Upper lobe of left lung (tissue), 4 donors: ENCODE data around the gene OXNAD1.

ENCODE experiments used
- EP300 ChIP-seq, 4 donors: sonication (generic); formaldehyde crosslinking; IDR thresholded peaks; one replicate each; pipeline ENCODE4 v1.5.1; 2017; ENCODE audit warnings: antibody characterized with exemption in 4 of 4, control low read depth in 2 of 4
- POLR2A ChIP-seq, 4 donors: fragments of 450-650 bp; IDR thresholded peaks; one replicate each; pipeline ENCODE4 v1.5.1; 2016 to 2017; ENCODE audit warnings: antibody characterized with exemption in 4 of 4, mild to moderate bottlenecking in 2 of 4
- POLR2AphosphoS5 ChIP-seq, 2 donors: sonication (generic); formaldehyde crosslinking; IDR thresholded peaks; one replicate each; pipeline ENCODE4 v1.5.1; 2017; ENCODE audit warnings: antibody characterized with exemption in 2 of 2
- TF ChIP-seq, protein P1 (sequence below), 6 experiments: fragments of 450-650 bp in 4 of 6; fragments of 200-600 bp in 2 of 6; sonication (generic) in 2 of 6; IDR thresholded peaks; one replicate each; pipeline ENCODE4 v1.5.1; 2016 to 2019; ENCODE audit warnings: antibody characterized with exemption in 6 of 6

DNA sequence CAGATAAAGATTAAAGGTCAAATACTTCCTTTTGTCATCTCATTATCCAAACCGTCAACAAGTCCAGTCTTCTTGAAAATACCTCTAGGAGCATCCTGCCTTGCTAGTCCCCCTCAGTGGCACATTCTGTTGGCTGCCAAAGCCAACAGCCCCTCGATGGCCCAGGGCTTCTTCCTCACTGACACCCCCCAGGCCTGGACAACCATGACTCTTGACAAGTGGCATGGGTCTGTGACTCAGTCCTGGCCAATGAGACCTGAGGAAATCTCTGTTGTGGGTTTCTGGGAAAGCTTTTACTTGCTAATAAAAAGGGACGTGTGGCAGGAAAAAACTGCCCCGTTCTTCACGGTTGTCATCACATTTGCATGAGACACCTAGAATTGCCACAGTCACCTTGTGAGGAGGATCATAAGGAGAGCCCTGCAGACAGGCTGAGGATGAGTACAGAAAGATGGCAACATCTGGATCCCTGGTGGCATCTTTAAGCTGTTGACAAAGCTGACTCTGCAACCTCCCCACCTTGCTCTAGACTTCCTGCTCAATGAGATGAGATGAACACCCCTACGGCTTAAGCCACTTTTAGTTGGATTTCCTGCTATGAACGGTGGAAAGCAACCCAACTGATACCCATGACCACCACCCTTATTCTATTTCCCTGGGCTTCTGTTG is 81.5 kb downstream of the OXNAD1 start:
- TF ChIP-seq POLR2AphosphoS5 (IDR thresholded peaks at IDR 0.05): no peak
- TF ChIP-seq, protein P1, sequence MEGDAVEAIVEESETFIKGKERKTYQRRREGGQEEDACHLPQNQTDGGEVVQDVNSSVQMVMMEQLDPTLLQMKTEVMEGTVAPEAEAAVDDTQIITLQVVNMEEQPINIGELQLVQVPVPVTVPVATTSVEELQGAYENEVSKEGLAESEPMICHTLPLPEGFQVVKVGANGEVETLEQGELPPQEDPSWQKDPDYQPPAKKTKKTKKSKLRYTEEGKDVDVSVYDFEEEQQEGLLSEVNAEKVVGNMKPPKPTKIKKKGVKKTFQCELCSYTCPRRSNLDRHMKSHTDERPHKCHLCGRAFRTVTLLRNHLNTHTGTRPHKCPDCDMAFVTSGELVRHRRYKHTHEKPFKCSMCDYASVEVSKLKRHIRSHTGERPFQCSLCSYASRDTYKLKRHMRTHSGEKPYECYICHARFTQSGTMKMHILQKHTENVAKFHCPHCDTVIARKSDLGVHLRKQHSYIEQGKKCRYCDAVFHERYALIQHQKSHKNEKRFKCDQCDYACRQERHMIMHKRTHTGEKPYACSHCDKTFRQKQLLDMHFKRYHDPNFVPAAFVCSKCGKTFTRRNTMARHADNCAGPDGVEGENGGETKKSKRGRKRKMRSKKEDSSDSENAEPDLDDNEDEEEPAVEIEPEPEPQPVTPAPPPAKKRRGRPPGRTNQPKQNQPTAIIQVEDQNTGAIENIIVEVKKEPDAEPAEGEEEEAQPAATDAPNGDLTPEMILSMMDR (IDR thresholded peaks at IDR 0.05): no peak
- no peak for TF ChIP-seq EP300 (IDR thresholded peaks at IDR 0.05)
- TF ChIP-seq POLR2A (IDR thresholded peaks at IDR 0.05): no peak
